SK-N-MC (cell line): ENCODE measurements around the gene PTPN6.

Experiments used
- DNase-seq: peaks from one replicate; pipeline ENCODE4 v3.0.0-alpha.2; 2011; ENCODE audit warnings: low read depth, low spot score
- H3K27ac ChIP-seq: fragments of 200-600 bp; sonication (generic); 2 replicates; pipeline ENCODE4 v1.5.1; 2016; ENCODE audit warnings: mixed run types
- H3K36me3 ChIP-seq: fragments of 200-600 bp; sonication (generic); 2 replicates; pipeline ENCODE4 v1.6.1; 2017; ENCODE audit warnings: antibody characterized with exemption, low read length, mixed read lengths; ENCODE audit not compliant: insufficient read depth
- H3K4me3 ChIP-seq: fragments of 200-600 bp; sonication (generic); 2 replicates; pipeline ENCODE4 v1.5.1; 2016
- H3K9ac ChIP-seq: fragments of 200-600 bp; sonication (generic); 2 replicates; pipeline ENCODE4 v1.8.0; 2017; ENCODE audit warnings: mixed run types, mixed read lengths; ENCODE audit not compliant: insufficient read length
- H3K9me3 ChIP-seq: fragments of 200-600 bp; sonication (generic); 2 replicates; pipeline ENCODE4 v1.6.1; 2017; ENCODE audit warnings: low read depth, mild to moderate bottlenecking, antibody characterized with exemption, low read length, moderate library complexity, mixed read lengths
- EZH2 ChIP-seq: fragments of 200-600 bp; sonication (generic); IDR thresholded peaks from one replicate; pipeline ENCODE4 v1.6.1; 2017; ENCODE audit warnings: antibody characterized with exemption
- FOXP2 ChIP-seq: optimal IDR thresholded peaks from 2 replicates; pipeline ENCODE3; 2011; ENCODE audit warnings: mild to moderate bottlenecking, moderate library complexity; ENCODE audit not compliant: insufficient read depth; ENCODE audit errors: extremely low read length, control extremely low read depth
- POLR2AphosphoS5 ChIP-seq: IDR thresholded peaks from 2 replicates; pipeline ENCODE4 v1.6.1; 2012; ENCODE audit warnings: mild to moderate bottlenecking, low read depth, low read length, borderline replicate concordance

PTPN6 gene

GRCh38 chr12:6943722-6944380 lies 7.3 kb upstream of the PTPN6 start, which contains the start of the genes C12orf57 and RNU7-1:
Gene C12orf57, plus strand, starts transcription at chr12:6944022. Its CDS starts 100 bp downstream, at chr12:6944122.
Gene RNU7-1, plus strand, starts transcription at chr12:6943816.
- TF ChIP-seq POLR2AphosphoS5 (peak; percentile 100), FOXP2 (no peak), EZH2 (no peak)
- Histone ChIP-seq H3K36me3 (peaks cover 16% of the 10 kb centered on the region; the same call in 1 of the 2 replicates), H3K27ac (peak within 1 kb of the TSS; percentile 99), H3K9me3 (no peaks in the 10 kb centered on the region), H3K9ac (peak within 1 kb of the TSS; percentile 83), H3K4me3 (peak within 1 kb of the TSS; percentile 97)
- DNase-seq, result peak; percentile 97

GRCh38 chr12:6944381-6945186 lies 6.6 kb upstream of the PTPN6 start:
- peak overlapping the region; percentile 97 for H3K4me3 ChIP-seq
- DNase-seq, result peak; percentile 76
- no peaks in the 10 kb centered on the region for H3K9me3 ChIP-seq
- peak overlapping the region; percentile 99 for H3K27ac ChIP-seq
- peaks cover 11% of the 10 kb centered on the region; the same call in 1 of the 2 replicates for H3K36me3 ChIP-seq
- TF ChIP-seq EZH2, result no peak
- no peak for TF ChIP-seq FOXP2
- no peak for TF ChIP-seq POLR2AphosphoS5
- H3K9ac ChIP-seq, result peak overlapping the region; percentile 83

- no peak for DNase-seq
- TF ChIP-seq POLR2AphosphoS5, result no peak
- no peak for TF ChIP-seq FOXP2
- no peak for TF ChIP-seq EZH2
- Histone ChIP-seq H3K9me3 (no peaks in the 10 kb centered on the region), H3K27ac (0 out of 2 replicates have a peak overlapping the region, but pooled peaks have one; percentile 99), H3K9ac (no peak overlapping the region), H3K4me3 (peak overlapping the region; percentile 97; the same call in 1 of the 2 replicates), H3K36me3 (peaks cover 10% of the 10 kb centered on the region; the same call in 1 of the 2 replicates)
These were observed 5.5 kb upstream of the PTPN6 start for GRCh38 chr12:6945613-6946012.

GRCh38 chr12:6946033-6946919 lies 4.9 kb upstream of the PTPN6 start:
- no peak overlapping the region for H3K4me3 ChIP-seq
- H3K9me3 ChIP-seq, result no peaks in the 10 kb centered on the region
- peaks cover 3% of the 10 kb centered on the region; the same call in 1 of the 2 replicates for H3K36me3 ChIP-seq
- TF ChIP-seq POLR2AphosphoS5 (no peak), FOXP2 (no peak), EZH2 (no peak)
- no peak for DNase-seq
- no peak overlapping the region for H3K9ac ChIP-seq
- H3K27ac ChIP-seq, result no peak overlapping the region

GRCh38 chr12:6946920-6947374 lies 4.2 kb upstream of the PTPN6 start:
- Histone ChIP-seq H3K27ac (no peak overlapping the region), H3K36me3 (no peaks in the 10 kb centered on the region; the same call in 1 of the 2 replicates), H3K9me3 (no peaks in the 10 kb centered on the region), H3K4me3 (no peak overlapping the region), H3K9ac (no peak overlapping the region)
- no peak for DNase-seq
- no peak for TF ChIP-seq FOXP2
- TF ChIP-seq EZH2, result no peak
- TF ChIP-seq POLR2AphosphoS5, result no peak

- Histone ChIP-seq H3K9ac (no peak overlapping the region), H3K36me3 (no peaks in the 10 kb centered on the region; the same call in 1 of the 2 replicates), H3K4me3 (no peak overlapping the region), H3K27ac (no peak overlapping the region), H3K9me3 (no peaks in the 10 kb centered on the region)
- no peak for DNase-seq
- TF ChIP-seq POLR2AphosphoS5 (no peak), FOXP2 (no peak), EZH2 (no peak)
These were observed 3.5 kb upstream of the PTPN6 start for GRCh38 chr12:6947615-6948014.

GRCh38 chr12:6948873-6949594 lies 2.1 kb upstream of the PTPN6 start:
- Histone ChIP-seq H3K4me3 (no peak overlapping the region), H3K36me3 (no peaks in the 10 kb centered on the region; the same call in 1 of the 2 replicates), H3K27ac (no peak overlapping the region), H3K9ac (no peak overlapping the region), H3K9me3 (no peaks in the 10 kb centered on the region)
- TF ChIP-seq POLR2AphosphoS5, result no peak
- DNase-seq, result no peak
